ENCODE data around the gene CHERP.

CHERP gene

DNA sequence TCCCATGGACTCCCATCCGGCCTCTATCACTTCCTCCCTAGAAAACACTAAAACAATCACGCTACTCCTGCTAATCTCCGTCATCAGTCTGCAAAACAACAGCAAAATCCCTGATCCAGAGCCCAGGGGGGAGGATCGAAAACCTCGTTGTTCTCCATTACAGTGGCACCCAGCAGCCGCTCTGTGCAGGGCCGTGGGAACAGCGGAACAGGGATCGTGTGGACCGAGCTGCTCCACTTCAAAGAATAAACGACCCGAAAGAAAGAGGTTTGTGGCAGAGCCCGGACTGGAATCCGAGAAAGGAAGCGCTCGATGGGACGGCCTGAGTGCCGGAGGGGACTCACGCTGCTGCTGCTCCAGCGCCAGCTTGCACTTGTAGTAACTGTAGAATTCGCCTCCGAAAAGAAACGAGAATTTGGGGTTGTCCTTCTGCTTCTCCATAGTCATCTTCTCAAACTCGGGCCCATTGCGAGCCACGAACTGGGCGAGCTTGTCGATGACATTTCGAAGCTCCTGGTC is 652 bp downstream of the CHERP start:
- DNase-seq: peak; percentile 27

DNA sequence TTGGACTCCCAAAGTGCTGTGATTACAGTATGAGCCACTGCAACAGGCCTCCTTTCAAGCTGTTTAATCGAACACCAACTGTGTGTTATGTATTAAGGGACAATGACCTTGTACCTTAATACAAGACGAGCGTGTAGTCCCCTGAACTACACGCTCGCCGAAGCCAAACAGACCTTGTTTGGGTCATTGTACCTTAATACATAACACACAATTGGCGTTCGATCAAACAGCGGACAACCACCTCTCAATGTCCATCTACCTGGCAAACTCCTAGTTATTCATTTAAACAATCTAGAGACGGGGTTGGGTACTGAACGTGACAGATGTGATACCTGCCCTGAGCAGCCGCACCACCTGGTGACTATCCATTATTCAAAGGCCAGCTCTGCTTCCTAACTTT is 1.3 kb downstream of the CHERP start:
- no peak for DNase-seq

DNA sequence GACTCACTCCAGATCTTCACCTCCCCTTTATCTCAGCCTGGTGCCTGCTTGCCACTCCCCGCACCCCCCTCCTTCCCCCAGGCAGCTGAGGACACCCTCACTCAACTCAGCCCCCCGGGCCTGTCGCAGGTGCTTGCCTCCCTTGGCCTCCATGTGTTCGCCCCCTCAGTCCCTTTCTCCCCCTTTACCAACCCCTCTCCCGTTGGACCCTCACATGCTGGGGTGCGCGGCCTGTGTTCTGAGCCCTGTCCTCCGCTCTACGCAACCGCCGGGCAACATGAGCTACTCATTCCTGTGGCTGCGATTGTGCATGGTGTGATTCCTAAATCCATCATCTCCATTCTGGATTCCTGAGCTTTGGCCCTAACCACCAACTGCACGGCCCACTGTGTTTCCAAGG is 5.1 kb downstream of the CHERP start:
- DNase-seq: no peak

DNA sequence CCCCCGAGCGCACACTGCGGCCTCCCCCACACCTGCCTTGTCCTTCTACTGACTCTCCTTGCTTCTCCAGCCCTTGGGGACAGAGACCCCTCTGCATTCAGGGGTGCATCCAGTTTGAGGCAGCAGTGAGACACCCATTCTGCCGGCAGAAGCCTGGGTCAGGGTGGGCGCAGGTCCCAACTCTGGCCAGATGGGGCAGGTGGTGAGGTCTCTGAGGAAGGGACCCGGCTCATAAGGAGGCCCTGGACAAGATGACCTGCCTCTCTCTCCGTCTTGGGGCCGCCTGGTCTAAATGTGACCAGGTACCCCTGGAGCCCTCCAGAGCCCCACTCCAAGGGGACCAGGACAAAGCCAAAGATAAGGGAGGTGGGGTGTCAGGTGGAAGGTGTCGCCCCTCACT is 6.1 kb downstream of the CHERP start:
- DNase-seq: no peak

DNA sequence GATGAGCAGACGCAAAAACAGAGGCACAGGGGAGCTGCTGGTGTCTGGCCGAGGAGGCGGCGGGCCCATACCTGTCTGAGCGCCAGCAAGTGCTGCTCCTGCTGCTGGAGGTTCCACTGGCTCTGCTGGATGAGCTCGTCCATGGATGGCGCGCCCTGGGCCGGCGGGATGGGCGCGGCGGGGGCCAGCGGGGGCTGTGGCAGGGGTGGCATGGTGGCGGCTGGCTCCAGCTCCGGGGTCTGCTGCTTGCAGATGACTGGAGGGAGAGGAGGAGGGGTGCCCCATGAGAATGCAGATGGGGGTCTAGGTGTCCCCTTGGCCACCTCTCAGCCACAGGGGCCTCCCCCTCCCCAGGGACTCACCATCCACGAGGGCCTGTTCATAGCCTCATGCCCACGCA is 6.9 kb downstream of the CHERP start:
- DNase-seq: no peak

DNA sequence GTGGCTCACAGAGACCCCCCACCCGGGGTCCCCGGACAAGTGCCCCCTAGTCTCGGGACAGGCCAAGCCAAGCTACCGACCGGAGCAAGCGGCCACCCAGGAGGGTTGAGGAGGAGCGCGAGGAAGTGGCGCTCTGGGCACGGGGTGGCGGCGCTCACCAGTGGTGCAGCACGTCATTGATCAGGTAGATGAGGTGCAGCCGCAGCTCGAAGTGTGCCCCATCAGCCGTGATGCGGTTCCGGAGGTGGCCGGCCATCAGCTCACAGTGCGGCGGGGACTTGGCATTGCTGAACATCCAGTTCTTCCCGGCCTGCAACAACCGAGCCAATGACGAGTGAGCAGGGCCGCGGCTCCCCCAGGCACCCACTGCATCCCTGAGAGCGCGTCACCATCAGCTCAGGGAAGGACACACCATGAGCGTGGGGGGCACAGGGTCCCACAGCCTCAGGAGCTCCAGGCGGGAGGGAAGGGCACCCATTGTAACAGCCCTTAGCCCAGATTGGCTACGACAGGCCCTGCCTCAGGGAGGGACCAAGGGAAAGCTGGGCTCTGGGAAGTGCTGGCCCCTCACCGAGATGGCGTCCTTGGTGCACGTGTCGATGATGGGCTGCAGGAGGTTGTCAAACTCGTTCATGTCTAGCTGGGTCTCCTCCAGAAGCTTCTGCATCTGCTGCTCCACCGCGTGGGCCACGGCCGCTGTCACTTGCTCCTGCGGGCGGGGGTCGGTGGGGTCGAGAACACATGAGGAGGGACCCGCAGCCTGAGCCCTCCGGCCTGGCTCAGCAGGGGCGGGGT is 9.6 kb downstream of the CHERP start:
- DNase-seq: no peak

DNA sequence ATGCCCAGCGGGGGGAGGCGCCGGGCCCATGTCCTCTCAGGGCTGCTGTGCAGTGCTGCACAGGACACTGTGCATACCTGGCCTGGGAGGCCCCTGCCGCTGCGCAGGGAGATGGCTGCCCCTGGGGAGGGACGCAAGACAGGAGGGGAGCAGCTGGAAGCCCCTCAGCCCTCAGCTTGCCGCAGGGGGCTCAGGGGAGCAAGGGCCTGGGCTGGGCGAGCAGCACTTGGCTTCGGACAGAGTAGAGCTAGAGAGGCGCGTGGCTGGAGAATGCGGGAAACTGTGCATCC is 10.9 kb downstream of the CHERP start:
- no peak for DNase-seq

DNA sequence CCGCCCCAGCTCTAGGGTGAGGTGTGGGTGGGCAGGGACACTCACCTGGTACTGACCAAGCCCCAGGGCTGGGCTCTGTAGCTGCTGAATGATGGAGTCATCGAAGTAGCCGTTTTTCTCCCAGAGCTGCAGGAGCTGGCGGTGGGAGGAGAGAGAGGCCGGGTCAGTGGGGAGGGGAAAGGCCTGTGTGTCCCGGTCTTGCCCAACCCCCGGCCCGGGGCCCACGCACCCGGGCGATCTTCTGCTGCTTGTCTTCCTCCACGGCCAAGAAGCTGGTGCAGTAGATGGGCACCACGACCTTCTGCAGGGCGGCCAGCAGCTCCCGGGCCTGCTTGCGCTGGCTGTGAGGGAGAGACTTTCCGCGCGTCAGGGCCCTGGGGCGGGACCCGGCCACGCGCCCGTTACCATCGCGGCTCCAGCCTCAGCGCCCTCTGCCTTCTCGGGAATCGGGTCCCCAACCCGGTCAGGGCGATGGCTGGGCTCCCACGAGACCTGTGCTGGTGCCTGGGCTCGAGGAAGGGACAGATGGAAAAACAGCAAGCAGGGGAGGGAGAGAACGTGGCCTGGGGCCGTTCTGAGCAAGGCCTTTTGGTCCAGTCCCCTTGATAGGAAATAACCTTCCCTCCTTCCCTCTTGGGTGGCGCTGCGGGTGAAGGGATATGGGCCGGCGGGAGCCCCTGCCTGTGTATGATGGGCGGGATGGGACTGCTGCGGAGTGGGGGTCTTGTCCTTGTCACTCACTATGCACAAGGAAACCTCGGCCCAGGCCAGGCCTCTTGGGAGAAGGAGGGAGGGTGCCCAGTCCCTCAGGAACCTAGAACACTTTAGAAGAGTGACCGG is 11.5 kb downstream of the CHERP start:
- DNase-seq: no peak

DNA sequence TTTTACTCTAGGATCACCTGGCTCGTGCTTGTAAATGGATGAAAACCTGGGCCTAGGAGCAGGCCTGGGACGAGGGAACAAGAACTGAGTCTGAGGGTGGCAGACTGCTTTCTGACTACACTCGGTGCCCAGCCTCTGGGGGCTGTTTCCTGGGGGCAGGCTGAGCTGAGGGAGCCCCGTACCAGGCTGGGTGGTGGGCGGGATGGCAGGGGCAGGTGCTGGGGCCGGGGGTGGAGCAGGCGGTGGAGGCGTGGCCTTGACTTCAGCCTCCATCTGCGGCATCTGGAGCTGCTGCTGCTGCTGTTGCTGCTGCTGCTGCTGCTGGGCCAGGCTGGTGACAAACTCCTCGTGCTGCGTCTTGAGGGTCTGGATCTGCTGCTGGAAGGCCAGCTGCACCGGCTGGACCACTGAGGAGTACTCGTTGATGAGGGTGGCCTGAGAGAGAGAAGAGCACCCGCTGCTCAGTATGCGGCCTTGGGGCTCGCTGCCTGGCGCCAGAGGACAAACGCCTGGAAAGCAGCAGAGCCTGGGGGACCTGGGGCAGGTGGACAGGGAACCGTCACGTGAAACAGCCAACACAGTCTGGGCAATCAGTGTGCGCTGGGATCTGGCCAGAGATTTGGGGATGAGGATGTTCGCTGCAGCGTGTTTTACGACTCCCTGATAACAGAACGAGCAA is 12.6 kb downstream of the CHERP start:
- DNase-seq: no peak

DNA sequence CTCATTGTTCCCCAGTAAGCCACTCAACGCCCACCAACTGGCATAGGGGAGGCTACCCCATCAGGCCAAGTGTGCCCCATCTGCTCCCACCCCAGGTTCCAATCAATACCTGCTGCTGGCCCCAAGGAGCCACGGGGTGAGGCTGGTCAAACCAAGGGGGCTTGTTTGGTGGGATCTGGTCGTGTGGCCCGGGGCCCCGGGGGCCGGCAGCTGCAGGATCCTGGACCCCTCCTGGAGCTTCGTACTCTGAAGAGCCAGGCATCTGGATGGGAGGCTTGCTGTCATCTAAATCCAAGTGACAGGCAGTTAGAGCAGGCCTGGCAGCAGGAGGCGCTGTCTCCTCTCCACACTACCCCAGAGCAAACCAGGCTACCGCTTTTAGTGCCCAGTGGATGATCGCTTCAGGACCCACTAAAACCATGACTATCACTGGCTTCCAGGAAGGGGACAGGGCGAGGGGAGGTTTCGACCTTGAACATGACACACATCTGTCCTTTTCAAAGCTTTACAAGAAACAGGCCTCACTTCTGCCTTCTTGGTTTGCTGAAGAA is 14.2 kb downstream of the CHERP start:
- peak; percentile 63 for DNase-seq

DNA sequence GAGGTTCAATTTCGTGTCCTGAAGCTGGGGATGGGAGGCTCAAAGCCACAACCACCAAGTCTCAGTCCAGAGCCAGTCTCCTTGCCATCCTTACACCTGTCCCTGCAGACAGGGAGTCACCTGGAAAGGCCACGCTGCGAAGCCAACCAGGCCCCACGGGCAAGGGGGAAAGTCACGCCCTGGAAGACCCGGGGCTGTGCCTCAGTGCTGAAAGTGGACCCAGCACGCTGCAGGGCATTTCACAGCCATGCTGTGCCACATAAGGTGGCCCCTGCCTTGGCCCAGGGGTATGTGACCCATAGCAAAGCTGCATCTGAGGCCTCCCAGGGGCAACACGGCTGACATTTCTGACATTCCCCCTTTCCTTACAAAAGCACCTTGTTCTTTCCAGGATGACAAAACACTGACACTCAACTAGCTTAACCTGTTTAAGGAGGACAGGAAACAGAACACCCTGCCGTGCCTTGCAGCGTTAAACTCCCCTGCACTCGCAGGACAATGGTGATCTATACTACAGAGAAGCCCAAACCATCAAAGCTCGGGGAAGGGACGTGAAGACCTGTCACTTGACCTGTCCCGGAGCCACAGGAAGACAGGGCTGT is 14.8 kb downstream of the CHERP start:
- no peak for DNase-seq

DNA sequence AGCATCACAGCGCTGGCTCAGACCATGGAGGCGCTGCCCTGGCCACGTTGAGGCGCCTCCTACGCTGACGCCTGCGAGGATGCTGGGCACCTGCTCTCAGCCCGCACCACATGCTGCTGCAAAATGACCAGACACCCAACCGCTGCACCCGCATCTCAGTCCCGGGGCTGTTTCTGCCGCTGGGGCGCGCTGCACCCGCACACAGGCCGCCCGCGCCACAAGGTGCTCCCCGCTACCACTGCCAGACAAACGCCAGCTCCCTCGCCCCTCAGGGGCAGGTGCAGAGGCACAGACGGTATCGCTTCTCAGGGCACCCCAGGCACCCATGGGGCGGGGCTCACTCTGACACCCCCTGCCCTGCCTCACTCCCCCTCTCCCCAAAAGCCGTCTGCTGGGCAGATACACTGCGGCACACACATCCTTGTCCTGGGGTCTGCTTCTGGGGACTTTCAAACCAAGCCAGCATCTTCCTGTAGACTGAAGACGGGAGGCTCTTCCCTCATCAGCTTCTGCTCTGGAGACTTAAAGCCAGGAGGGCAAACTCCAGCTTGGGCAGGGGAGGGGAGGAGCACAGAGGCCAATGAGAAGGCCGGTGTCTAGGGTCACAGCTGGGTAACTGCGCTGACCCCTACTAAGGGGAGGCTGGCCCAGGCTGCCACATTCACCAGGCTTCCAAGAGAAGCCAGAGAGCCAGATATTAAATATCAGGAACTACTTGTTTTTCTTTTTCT is 16.3 kb downstream of the CHERP start:
- no peak for DNase-seq

DNA sequence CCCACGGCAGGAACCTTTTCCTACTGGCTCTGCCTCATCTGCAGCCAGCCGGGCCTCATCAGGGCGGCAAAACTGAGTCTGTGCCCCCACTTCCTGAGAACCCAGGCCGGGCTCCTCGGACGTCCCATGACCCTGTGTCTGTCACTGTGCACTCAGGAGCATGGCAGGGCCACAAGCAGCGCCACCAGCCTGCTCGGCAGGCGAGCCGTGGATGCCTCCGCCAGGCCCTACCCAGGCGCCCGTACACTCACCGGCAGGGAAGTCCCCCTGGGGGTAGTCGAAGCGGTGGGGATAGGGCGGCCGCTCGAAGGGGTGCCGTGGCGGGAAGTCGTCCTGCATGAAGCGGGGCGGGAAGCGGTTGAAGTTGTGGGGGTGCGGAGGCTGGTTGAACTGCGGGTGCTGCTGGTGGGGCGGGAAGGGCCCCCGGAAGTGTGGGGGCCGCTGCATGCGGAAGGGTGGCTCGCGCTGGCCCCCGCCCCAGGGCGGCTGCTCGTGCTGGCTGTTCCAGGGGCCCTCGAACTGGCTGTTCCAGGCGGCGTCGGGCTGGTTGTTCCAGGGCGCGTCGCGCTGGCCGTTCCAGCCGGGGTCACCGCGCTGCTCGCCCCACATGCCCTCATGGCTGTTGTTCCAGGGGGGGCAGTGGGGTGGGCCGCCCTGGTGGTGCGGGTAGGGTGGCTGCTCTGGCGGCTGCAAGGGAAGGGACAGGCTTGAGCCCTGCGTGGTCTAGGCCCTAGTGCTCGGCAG is 17.1 kb downstream of the CHERP start:
- DNase-seq: no peak

DNA sequence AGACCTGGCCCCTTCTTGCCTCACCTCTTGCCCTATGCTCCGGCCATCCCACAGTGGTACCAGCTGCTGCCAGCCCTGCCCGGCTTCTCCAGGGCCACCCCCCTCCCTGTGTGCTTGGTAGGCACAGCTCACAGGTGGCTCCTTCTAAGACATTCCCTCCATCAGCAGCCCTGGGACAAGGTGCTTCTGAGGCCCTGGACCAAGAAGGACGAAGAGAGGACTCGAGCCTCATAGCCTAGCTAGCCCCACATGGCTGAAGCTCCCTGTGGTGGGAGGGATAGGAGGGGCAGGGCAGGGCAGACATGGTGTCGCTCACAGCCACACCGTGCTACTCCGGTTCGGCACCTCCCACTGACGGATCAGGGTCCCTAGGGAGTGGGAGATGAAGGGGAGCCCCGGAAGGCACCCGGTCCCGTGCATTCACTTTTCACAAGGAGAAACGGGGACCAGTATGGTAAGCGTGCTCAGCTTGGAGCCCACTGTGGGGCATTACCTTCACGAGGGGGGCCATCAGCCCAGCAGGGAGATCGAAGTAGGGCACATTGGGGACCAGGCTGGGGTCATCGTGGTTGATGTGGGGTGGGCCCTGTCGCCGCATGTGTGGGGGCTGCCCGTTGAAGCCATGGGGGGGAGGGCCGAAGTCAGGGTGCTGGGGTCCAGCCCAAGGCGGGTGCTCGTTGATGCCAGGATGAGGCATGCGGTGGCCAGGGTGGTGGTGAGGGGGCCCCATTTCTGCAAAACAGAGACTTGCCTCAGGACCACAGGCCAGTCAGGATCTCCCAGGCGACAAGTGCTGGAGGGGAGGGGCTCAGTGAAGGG is 19.5 kb downstream of the CHERP start:
- no peak for DNase-seq

DNA sequence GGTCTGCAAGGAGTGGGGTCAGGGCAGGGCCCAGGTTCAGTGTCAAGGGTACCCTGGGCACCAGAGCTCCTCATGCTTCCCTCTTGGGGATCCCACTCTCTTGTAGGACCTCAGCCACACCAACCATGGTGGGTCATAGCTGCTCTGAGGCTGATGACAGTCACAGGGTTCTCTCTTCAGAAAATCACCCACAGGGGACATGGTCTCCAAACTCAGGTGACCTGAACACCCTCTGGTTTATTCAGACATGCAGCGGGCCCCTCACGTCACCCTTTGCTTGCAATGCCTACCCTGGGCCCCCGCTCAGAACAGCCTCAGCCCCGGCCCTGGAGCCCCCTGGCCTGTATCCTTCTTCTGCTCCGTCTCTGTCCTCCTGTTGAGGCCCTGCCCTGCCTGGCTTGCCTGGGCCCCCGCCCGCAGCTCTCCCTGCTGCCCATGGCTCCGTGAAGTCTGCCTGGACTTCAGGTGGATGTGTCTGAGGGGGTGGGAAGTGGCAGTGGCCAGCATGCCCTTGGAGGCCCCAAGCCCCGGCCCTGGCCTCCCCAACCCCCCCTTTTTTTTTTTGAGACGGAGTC is 20.4 kb downstream of the CHERP start:
- DNase-seq: no peak

DNA sequence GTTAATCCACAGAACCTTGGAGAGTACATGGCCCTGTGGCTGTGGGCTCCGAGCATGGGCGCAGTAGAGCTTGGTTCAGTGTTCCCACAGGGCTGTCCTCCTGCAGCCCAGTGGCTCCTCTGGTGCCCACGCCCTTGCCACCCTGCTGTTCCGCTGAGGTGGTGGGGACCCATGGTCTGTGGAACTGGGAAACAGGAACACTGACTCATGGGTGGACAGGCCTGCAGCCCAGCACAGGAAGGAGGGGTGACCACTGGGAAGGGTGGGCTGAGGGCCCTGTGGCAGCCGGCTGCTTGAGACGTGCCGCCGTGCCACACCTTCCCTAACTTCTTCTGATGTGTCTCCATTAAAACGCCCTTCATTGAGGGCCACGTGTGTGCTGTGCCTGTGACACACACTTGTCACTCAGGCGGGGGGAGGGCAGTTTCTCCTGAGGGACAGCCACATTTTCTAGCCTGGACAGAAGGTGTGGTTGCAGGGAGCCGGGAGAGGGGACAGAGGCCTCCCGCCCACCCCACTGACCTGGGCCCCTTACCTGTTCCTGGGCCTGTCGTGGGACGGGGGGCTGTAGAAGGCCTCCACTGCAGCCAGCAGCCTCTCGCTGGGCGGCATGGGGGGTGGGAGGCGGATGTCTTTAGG is 21.1 kb downstream of the CHERP start:
- no peak for DNase-seq

DNA sequence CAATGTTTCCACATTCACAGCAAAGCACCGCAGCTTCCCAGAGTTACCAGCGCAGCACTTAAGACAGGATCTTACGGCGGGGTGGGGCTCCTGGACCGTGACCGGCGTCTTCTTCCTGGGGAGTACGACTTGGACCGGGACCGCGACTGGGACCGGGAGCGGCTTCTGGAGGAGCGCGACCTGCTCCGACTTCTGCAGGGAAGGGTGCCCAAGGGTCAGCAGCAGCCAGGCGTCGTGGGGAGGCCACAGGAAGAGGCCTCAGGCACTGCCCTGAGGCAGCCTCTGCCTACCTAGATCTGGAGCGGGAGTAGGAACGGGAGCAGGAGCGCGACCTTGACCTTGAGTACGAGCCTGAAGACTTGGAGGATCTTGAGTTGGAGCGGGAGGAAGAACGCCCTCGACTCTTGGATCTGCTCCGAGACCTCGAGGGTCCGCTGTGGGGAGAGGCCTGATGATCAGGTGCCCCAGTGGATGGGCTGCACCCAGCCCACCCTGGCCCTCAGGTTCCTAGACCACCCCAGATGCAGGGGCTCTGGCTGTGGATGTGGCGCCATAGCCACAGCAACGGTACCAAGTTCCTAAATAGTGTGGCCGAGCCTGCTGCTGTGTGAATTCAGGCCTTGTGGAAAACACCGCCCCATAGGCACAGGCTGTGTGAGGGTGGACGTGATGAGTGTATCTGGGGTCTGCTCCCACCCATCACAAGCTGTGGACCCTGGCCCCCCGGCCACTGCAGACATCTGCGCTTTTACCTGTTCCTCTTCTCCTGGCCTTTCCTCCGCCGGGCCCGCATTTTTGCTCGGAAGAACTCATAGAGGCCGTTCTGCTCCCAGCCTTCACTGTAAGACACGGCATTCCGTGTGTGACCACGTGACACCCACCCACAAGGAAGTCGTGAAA is 21.9 kb downstream of the CHERP start:
- DNase-seq: no peak

DNA sequence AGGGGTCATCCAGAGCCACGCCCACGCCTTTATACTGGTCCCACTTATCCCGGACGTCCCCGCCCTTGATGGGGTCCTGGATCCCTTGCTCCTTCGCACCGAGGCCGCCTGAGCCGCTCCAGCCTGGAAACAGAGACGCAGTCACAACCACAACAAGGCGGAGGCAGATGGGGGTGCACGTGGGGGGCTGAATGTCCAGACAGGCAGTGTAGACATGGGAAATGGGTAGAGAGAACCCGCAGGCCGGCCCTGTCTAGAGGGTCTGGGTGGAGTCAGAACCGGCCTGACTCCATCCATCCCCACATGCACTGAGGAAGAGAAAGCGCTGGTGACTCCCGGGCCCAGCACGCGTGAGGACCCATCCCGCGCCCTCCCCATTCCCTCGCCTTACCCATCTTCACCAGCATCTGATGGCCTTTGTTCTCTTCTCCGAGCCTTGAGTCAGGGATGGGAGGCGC is 23.0 kb downstream of the CHERP start:
- DNase-seq: no peak

Measured in activated T-cell treated with anti-CD3 and anti-CD28 coated beads, Interleukin-2, amount 50 U/mL, for 1 hour (primary cell).